T-helper 2 cell treated with Interferon-gamma antibody and Interleukin-4, amounts not matched to agents 5 μg/mL and 100 μg/mL, for 36 hours (primary cell): ENCODE results near the gene SLC25A21.

Experiments used
- DNase-seq: peaks from one replicate; pipeline ENCODE4 v3.0.0; 2021; ENCODE audit warnings: low spot score
- H3K27ac Mint-ChIP-seq: one replicate; pipeline ENCODE4 v1.8.0; 2021; ENCODE audit warnings: mild to moderate bottlenecking, mixed read lengths
- H3K27me3 Mint-ChIP-seq: one replicate; pipeline ENCODE4 v1.8.0; 2021; ENCODE audit warnings: low read depth, mixed read lengths
- H3K36me3 Mint-ChIP-seq: one replicate; pipeline ENCODE4 v1.8.0; 2021; ENCODE audit warnings: low read depth, mixed read lengths
- H3K4me1 Mint-ChIP-seq: one replicate; pipeline ENCODE4 v1.8.0; 2021; ENCODE audit warnings: low read depth, mixed read lengths
- H3K4me3 Mint-ChIP-seq: one replicate; pipeline ENCODE4 v1.8.0; 2022; ENCODE audit warnings: mild to moderate bottlenecking, moderate library complexity, mixed read lengths
- H3K9me3 Mint-ChIP-seq: one replicate; pipeline ENCODE4 v1.8.0; 2021; ENCODE audit warnings: mixed read lengths

Gene SLC25A21

DNA sequence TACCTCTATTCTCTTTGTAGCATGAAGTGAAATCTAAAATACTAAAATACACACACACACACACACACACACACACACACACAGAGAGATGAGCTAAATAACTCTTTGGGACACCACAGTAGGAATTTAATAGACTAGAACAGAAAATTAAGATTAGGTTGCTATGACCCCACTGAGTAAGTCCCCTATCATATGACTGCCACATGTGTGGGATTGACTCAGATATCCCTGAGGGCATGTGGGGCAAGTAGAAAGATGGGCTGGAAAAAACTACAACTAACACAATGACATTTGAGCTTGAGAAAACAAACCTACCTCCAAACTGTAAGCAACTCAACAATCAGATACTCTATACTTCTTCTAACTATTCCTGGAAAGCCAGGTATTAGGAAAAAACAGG is 27.0 kb downstream of the SLC25A21 start:
- Mint-ChIP-seq H3K27me3 (no peaks in the 10 kb centered on the region), H3K36me3 (no peaks in the 10 kb centered on the region), H3K4me1 (no peaks in the 10 kb centered on the region), H3K9me3 (no peaks in the 10 kb centered on the region), H3K27ac (no peak overlapping the region), H3K4me3 (no peak overlapping the region)
- DNase-seq, result no peak

DNA sequence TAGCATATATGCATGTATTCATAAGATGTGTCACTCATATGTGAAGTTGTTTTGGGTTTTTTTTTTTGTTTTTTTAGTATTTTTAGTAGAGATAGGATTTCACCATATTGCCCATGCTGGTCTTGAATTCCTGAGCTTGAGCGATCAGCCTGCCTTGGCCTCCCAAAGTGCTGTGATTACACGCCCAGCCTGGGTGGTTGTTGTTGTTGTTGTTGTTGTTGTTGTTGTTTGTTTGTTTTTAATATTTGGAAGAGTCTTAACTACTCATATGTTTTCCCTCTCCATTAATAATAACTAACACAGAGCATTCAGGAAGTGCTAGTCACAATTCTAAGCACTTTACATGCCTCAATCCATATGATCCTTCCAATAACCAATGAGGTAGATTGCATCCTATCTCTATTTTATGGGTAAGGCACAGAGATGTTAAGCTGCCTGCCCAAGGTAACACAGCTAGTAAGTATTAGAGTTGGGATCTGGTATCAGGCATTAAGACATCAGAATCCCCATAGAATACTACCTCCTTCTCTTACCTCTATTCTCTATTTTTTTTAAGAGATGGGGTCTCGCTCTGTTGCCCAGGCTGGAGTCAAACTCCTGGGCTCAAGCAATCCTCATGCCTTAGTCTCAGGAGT is 27.6 kb downstream of the SLC25A21 start:
- no peaks in the 10 kb centered on the region for H3K9me3 Mint-ChIP-seq
- no peaks in the 10 kb centered on the region for H3K27me3 Mint-ChIP-seq
- H3K36me3 Mint-ChIP-seq, result no peaks in the 10 kb centered on the region
- H3K4me1 Mint-ChIP-seq, result no peaks in the 10 kb centered on the region
- H3K4me3 Mint-ChIP-seq, result no peak overlapping the region
- H3K27ac Mint-ChIP-seq, result no peak overlapping the region
- DNase-seq, result no peak

DNA sequence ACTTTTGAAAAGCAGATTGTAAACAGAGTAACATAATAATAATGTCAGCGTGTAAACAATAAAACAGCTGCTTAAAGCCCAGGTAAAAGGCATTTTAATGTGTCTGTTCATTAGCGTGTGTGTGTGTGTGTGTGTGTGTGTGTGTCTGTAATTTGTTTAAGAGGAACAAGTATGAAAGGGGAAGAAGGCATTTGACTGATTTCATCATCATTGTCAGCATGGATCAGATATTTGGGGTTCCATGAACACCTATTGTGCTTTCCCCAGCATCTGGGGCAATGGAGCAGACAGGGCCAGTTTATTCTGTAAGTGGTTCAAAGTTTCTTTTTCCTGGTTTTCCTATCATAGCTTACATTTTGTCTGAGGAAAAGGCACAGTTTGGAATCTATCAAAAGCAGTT is 28.9 kb downstream of the SLC25A21 start:
- Mint-ChIP-seq H3K36me3 (no peaks in the 10 kb centered on the region), H3K27me3 (no peaks in the 10 kb centered on the region), H3K4me3 (no peak overlapping the region), H3K9me3 (no peaks in the 10 kb centered on the region), H3K4me1 (no peaks in the 10 kb centered on the region), H3K27ac (no peak overlapping the region)
- no peak for DNase-seq

DNA sequence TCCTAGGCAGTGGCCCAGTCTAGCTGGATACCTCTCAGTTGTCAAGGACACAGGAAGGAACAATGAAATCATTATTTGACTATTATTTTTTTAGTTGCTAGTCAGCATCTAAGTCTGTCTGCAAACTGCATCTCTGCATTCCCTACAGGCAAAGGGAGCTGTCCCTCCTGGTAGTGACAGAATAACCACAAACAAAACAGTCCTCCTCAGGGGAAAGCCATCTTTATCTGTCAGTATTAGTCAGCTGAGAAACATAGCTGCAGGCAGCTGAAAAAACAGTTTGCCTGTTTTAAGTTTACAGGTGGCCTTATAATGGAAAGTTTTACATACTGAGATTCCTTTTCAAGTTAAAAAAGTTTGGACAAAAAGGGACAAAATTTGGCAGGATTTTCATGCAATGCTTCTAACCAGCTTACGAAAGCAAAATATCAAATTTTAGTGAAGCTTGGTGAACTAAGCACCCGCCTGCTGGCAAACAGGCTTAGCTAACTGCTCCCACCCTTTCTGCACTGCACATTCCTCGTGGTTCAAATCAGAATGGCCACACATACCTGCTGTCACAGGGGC is 29.5 kb downstream of the SLC25A21 start:
- Mint-ChIP-seq H3K4me3 (no peak overlapping the region), H3K27ac (no peak overlapping the region), H3K4me1 (no peaks in the 10 kb centered on the region), H3K27me3 (no peaks in the 10 kb centered on the region), H3K9me3 (no peaks in the 10 kb centered on the region), H3K36me3 (no peaks in the 10 kb centered on the region)
- no peak for DNase-seq

DNA sequence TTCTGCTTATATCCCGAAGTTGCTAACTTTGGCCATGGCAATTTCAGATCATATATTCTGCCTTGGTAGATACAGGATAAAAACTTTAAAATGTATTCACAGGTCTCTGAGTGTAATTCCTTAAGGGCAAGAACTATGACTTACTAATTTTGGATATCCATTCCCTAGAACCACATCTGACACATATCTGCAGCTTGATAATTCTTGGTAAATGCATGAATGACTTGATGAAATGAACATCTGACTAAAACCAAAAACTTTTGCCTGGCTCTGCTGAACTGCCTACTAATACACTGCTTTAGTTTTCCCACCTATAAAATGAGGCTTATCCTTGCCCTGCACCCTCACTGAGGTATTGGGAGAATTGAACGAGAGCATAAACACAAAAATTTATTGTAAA is 32.2 kb downstream of the SLC25A21 start:
- no peaks in the 10 kb centered on the region for H3K27me3 Mint-ChIP-seq
- no peaks in the 10 kb centered on the region for H3K4me1 Mint-ChIP-seq
- no peak for DNase-seq
- no peak overlapping the region for H3K4me3 Mint-ChIP-seq
- H3K27ac Mint-ChIP-seq, result no peak overlapping the region
- H3K9me3 Mint-ChIP-seq, result no peaks in the 10 kb centered on the region
- no peaks in the 10 kb centered on the region for H3K36me3 Mint-ChIP-seq

DNA sequence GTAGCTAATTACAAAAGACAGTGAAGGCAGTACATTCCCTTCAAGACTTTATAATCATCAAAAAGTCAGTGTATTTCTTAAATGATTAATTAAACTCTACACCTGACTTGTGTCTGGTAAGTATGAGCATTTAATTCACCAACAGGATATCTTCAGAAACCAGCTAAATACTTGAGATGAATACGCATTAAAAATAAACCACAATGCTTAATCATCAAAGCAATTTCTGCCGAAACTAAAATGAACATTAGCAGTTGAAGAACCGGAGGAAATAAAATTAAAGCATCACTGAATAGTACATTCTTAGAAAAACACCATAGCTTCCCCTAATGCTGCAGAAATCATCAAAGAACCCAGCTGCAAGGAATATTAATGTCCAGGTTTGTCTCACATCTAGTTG is 32.7 kb downstream of the SLC25A21 start:
- no peaks in the 10 kb centered on the region for H3K4me1 Mint-ChIP-seq

DNA sequence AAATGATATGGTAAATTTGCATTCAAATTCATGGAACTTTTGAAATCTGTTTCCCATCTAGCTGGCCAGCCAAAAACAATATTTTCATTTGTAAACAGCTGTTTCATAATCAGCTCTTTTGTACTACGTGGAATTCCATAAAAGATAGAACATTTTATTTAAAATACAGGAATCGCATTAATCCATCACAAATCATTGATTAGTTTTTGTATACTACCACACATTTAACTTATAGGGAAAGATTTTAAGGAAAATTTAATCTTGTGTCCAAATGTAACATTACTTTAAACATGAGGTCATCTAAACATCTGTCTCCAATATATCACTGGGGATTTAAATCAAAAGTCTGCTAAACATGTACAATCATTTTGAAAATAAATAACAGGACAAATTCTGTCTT is 33.5 kb downstream of the SLC25A21 start:
- Mint-ChIP-seq H3K36me3 (no peaks in the 10 kb centered on the region), H3K27me3 (no peaks in the 10 kb centered on the region), H3K4me1 (no peaks in the 10 kb centered on the region), H3K9me3 (no peaks in the 10 kb centered on the region), H3K4me3 (no peak overlapping the region), H3K27ac (no peak overlapping the region)
- DNase-seq, result no peak

More for the DNA sequence above, 32.7 kb downstream of the SLC25A21 start:
- H3K9me3 Mint-ChIP-seq, result no peaks in the 10 kb centered on the region
- no peak for DNase-seq
- no peaks in the 10 kb centered on the region for H3K27me3 Mint-ChIP-seq
- H3K4me3 Mint-ChIP-seq, result no peak overlapping the region
- H3K27ac Mint-ChIP-seq, result no peak overlapping the region
- no peaks in the 10 kb centered on the region for H3K36me3 Mint-ChIP-seq

DNA sequence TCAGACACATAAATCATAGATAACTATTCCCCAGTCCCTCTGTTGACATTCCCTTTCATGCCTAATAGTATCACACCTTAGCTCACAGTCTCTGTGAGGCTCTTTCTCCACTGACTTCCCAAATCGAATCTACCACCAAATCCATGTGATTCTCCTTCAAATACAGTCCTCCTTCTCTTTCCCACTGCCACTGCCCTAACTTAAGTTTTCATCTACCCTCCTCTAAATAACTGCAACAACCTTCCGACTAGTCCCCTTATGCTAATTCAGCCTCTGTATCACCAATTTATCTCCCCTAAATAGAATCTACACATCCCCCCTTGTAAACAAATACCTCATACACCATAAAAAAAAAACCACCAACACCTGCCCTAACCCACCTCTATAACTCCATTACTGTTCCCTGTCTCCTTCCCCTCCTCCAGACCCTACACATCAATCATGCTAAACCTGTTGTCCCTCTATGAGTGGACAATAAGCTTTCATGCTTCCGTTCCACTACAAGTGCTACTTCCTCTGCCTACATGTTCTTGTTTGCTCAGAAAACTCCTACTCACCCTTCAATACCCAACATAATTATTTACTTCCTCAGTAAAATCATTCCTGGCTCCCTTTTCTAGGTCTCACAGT is 39.0 kb downstream of the SLC25A21 start:
- H3K27ac Mint-ChIP-seq, result no peak overlapping the region
- H3K27me3 Mint-ChIP-seq, result no peaks in the 10 kb centered on the region
- no peak overlapping the region for H3K4me3 Mint-ChIP-seq
- no peaks in the 10 kb centered on the region for H3K36me3 Mint-ChIP-seq
- H3K4me1 Mint-ChIP-seq, result no peaks in the 10 kb centered on the region
- no peak for DNase-seq
- no peaks in the 10 kb centered on the region for H3K9me3 Mint-ChIP-seq

DNA sequence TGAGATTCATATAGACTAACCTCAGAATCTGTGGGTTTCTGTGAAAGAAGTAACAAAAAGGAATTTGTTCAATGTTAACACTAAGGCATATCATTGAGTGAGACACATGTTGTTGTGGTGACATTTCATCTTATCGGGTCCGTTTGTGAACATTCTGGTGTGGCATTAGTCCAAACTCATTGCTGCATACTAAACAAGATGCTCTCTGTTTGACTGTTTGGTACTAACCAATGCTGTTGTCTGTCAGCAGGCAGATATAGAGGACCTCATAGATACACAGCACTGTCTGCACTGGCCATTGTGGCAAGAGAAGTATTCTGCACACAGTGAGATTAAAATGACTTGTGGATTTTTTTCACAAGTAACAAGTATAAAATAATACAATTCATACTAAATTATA is 41.2 kb downstream of the SLC25A21 start:
- no peak for DNase-seq
- no peak overlapping the region for H3K4me3 Mint-ChIP-seq
- no peaks in the 10 kb centered on the region for H3K27me3 Mint-ChIP-seq
- H3K9me3 Mint-ChIP-seq, result no peaks in the 10 kb centered on the region
- no peaks in the 10 kb centered on the region for H3K36me3 Mint-ChIP-seq
- no peak overlapping the region for H3K27ac Mint-ChIP-seq
- no peaks in the 10 kb centered on the region for H3K4me1 Mint-ChIP-seq

DNA sequence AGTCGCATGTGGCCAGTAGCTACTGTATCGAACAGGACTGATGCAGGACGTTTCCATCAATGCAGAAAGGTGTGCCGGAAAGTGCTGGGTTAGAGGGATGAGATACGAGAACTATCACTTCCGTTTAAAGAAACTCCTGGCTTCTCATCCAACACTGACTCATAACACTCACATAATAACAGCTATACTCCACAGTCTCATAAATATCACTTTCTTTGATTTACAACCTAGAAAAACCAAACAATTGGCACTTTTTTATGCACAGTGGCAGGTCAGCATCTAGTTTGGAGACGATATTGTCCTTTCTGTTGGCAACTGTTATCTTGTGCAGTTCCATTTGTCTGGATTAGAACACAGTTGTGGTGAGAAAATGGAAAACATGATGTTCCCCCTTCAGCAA is 43.4 kb downstream of the SLC25A21 start:
- Mint-ChIP-seq H3K36me3 (no peaks in the 10 kb centered on the region), H3K4me1 (no peaks in the 10 kb centered on the region), H3K27ac (no peak overlapping the region), H3K4me3 (no peak overlapping the region), H3K9me3 (no peaks in the 10 kb centered on the region), H3K27me3 (no peaks in the 10 kb centered on the region)
- DNase-seq, result no peak

DNA sequence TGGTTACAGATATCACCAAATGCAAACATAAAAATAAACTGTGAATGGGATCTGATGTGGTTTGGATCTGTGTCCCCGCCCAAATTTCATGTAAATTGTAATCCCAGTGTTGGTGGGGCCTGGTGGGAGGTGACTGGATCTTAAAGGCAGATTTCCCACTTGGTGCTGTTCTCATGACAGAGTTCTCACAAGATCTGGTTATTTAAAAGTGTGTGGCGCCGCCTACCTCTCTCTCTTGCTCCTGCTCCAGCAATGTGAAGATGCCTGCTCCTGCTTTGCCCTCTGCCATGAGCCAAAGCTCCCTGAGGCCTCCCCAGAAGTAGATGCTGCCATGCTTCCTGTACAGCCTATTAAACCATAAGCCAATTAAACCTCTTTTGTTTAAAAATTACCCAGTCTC is 47.8 kb downstream of the SLC25A21 start:
- Mint-ChIP-seq H3K4me1 (no peaks in the 10 kb centered on the region), H3K9me3 (no peaks in the 10 kb centered on the region), H3K36me3 (no peaks in the 10 kb centered on the region), H3K4me3 (no peak overlapping the region), H3K27me3 (no peaks in the 10 kb centered on the region), H3K27ac (no peak overlapping the region)
- no peak for DNase-seq

DNA sequence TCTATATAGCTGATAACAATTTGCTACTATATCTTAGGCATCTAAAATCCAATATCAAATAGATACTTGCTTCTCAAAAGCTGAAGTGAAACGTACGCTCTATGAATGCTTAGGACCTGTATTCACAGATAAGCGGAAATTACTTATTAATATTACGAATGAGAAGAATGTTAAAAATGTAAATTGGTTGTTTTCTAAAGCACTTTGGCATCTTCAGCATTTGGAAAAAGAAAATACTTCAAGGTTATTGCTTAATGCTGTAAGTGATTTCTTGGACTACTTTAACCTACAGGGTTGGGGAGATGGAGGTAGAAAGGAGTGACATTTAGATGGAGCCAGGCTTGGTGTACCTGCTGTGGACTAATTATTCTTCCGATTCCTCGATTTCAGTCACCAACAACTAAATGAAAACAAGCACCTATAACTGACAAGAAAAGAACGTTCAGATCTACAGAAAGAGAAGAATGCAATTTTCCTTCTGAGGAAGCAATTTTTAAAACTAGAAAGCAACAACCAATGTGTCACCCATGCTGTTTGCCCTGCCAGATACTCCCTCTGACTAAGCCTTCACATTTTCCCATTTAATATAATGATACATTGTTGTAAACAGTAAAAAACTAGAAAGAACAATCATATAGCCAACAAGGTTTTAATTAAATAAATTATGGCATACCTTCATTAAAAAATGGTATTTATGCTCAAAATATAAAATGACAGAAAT is 49.3 kb downstream of the SLC25A21 start:
- Mint-ChIP-seq H3K27me3 (no peaks in the 10 kb centered on the region), H3K36me3 (no peaks in the 10 kb centered on the region), H3K4me1 (no peaks in the 10 kb centered on the region), H3K27ac (no peak overlapping the region), H3K9me3 (no peaks in the 10 kb centered on the region), H3K4me3 (no peak overlapping the region)
- DNase-seq, result no peak

DNA sequence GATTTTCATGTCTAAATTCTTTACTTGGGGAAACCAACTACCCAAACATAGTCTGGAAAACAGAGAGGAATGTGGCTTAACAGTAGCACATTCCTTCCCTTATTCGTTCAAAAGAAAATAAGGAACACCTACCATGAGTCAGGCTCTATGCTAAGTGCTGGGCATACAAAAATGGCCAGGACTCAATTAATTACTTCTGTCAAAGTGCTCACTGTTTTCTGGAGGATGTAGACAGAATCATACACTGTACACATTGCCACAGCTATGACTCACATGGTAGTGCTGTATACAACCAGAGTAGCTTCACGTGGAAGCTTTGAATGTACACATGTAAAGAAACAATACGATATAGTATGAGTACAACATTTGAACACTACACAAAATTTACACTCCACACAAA is 50.1 kb downstream of the SLC25A21 start:
- Mint-ChIP-seq H3K27ac (no peak overlapping the region), H3K4me1 (no peaks in the 10 kb centered on the region), H3K27me3 (no peaks in the 10 kb centered on the region), H3K36me3 (no peaks in the 10 kb centered on the region), H3K9me3 (no peaks in the 10 kb centered on the region), H3K4me3 (no peak overlapping the region)
- DNase-seq, result no peak

DNA sequence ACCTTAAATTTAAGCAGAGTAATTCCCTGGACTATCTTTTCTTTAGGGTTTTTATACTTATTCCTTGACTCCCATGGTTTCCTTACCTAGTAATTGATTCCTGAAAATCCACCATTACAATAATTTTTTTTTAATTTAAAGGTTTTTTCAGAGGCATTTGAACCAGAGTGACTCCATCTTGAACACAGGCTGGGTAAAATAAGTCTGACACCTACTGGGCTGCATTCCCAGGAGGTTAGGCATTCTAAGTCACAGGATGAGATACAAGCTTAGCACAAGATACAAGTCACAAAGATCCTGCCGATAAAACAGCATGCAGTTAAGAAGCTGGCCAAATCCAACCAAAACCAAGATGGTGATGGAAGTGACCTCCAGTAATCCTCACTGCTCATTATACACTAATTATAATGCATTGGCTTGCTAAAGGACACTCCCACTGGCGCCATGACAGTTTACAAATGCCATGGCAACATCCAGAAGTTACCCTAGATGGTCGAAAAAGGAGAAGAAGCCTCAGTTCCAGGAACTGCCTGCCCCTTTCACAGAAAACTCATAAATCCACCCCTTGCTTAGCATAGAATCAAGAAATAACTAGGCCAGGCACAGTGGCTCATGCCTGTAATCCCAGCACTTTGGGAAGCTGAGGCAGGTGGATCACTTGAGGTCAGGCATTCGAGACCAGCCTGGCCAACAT is 53.6 kb downstream of the SLC25A21 start:
- Mint-ChIP-seq H3K9me3 (no peaks in the 10 kb centered on the region), H3K36me3 (no peaks in the 10 kb centered on the region), H3K4me3 (no peak overlapping the region), H3K27ac (no peak overlapping the region), H3K4me1 (no peaks in the 10 kb centered on the region), H3K27me3 (no peaks in the 10 kb centered on the region)
- DNase-seq, result no peak
